ENCODE measurements around the gene AADACL2.

The AADACL2 gene

DNA sequence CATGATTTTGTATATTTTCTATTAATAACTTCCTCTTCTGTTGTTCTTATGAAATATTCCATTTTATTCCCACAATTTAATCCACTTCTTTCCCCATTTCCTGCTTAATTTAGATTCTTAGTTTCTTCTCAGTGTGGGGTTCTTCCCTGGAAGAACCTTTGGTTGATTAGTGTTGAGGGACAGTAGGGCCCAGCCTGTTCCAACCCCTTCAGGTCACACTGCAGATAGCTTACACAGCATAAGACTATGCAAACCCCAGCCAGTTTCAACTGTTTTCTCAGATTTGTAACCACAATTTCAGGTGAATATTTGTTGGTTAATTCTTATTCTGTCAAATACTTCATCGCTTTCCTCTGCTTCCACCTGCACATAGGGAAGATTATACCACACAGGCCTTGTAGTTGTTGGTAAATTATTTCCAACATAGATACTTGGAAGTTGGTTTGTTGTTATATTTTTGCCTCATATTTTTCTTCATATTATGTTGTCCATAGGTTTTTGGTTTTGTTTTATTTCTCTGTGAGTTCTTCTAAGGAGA is 34.7 kb downstream of the AADACL2 start:
- H3F3A ChIP-seq (ENCODE audit: low read depth), result no peaks in the 10 kb centered on the region
- H3K27me3 ChIP-seq (ENCODE audit: insufficient read depth, low read length, poor library complexity, severe bottlenecking), result no peaks in the 10 kb centered on the region
- no peaks in the 10 kb centered on the region for H3K9me2 ChIP-seq (replicated peaks; ENCODE audit: low read depth, low read length)
- H2AFZ ChIP-seq (ENCODE audit: low read length), result no peak overlapping the region
- H3K4me3 ChIP-seq (ENCODE audit: low read length, poor library complexity, severe bottlenecking), result no peak overlapping the region
- no peaks in the 10 kb centered on the region for H3K9me3 ChIP-seq (ENCODE audit: insufficient read depth, low read depth, low read length)
- no peaks in the 10 kb centered on the region for H4K20me1 ChIP-seq (ENCODE audit: insufficient read depth, low read length, poor library complexity, severe bottlenecking)
- H3K36me3 ChIP-seq (ENCODE audit: insufficient read depth, low read length), result no peaks in the 10 kb centered on the region
- H3K9ac ChIP-seq (ENCODE audit: low read depth, low read length, poor library complexity, severe bottlenecking), result no peak overlapping the region
- TF ChIP-seq EZH2phosphoT487 (IDR thresholded peaks at IDR 0.05; ENCODE audit: borderline replicate concordance), result no peak
- TF ChIP-seq, protein P1, sequence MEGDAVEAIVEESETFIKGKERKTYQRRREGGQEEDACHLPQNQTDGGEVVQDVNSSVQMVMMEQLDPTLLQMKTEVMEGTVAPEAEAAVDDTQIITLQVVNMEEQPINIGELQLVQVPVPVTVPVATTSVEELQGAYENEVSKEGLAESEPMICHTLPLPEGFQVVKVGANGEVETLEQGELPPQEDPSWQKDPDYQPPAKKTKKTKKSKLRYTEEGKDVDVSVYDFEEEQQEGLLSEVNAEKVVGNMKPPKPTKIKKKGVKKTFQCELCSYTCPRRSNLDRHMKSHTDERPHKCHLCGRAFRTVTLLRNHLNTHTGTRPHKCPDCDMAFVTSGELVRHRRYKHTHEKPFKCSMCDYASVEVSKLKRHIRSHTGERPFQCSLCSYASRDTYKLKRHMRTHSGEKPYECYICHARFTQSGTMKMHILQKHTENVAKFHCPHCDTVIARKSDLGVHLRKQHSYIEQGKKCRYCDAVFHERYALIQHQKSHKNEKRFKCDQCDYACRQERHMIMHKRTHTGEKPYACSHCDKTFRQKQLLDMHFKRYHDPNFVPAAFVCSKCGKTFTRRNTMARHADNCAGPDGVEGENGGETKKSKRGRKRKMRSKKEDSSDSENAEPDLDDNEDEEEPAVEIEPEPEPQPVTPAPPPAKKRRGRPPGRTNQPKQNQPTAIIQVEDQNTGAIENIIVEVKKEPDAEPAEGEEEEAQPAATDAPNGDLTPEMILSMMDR (conservative IDR thresholded peaks at IDR 0.05; ENCODE audit: low read length), result no peak
- H3K4me1 ChIP-seq (ENCODE audit: insufficient read depth, low read length, poor library complexity, severe bottlenecking), result peaks cover 12% of the 10 kb centered on the region
- H3K4me2 ChIP-seq (ENCODE audit: low read depth, low read length, poor library complexity, severe bottlenecking), result no peak overlapping the region
- no peaks in the 10 kb centered on the region for H3K79me2 ChIP-seq (ENCODE audit: insufficient read depth, low read length)

GRCh38 chr3:151769175-151769574 is 35.4 kb downstream of the AADACL2 start:
- Histone ChIP-seq H3K4me3 (ENCODE audit: low read length, poor library complexity, severe bottlenecking) (no peak overlapping the region), H3K9me2 (replicated peaks; ENCODE audit: low read depth, low read length) (no peaks in the 10 kb centered on the region), H3K27me3 (ENCODE audit: insufficient read depth, low read length, poor library complexity, severe bottlenecking) (no peaks in the 10 kb centered on the region), H3F3A (ENCODE audit: low read depth) (no peaks in the 10 kb centered on the region), H2AFZ (ENCODE audit: low read length) (no peak overlapping the region), H3K36me3 (ENCODE audit: insufficient read depth, low read length) (no peaks in the 10 kb centered on the region), H3K9ac (ENCODE audit: low read depth, low read length, poor library complexity, severe bottlenecking) (no peak overlapping the region), H3K4me2 (ENCODE audit: low read depth, low read length, poor library complexity, severe bottlenecking) (no peak overlapping the region), H3K79me2 (ENCODE audit: insufficient read depth, low read length) (no peaks in the 10 kb centered on the region), H4K20me1 (ENCODE audit: insufficient read depth, low read length, poor library complexity, severe bottlenecking) (no peaks in the 10 kb centered on the region), H3K4me1 (ENCODE audit: insufficient read depth, low read length, poor library complexity, severe bottlenecking) (peaks cover 12% of the 10 kb centered on the region), H3K9me3 (ENCODE audit: insufficient read depth, low read depth, low read length) (no peaks in the 10 kb centered on the region)
- TF ChIP-seq EZH2phosphoT487 (IDR thresholded peaks at IDR 0.05; ENCODE audit: borderline replicate concordance), result no peak
- TF ChIP-seq, protein P1 (conservative IDR thresholded peaks at IDR 0.05; ENCODE audit: low read length), result no peak

GRCh38 chr3:151770956-151771355 is 37.2 kb downstream of the AADACL2 start:
- peaks cover 12% of the 10 kb centered on the region for H3K4me1 ChIP-seq (ENCODE audit: insufficient read depth, low read length, poor library complexity, severe bottlenecking)
- H3F3A ChIP-seq (ENCODE audit: low read depth), result no peaks in the 10 kb centered on the region
- H3K9me2 ChIP-seq (replicated peaks; ENCODE audit: low read depth, low read length), result no peaks in the 10 kb centered on the region
- H3K4me2 ChIP-seq (ENCODE audit: low read depth, low read length, poor library complexity, severe bottlenecking), result no peak overlapping the region
- no peaks in the 10 kb centered on the region for H4K20me1 ChIP-seq (ENCODE audit: insufficient read depth, low read length, poor library complexity, severe bottlenecking)
- H3K9ac ChIP-seq (ENCODE audit: low read depth, low read length, poor library complexity, severe bottlenecking), result no peak overlapping the region
- H3K36me3 ChIP-seq (ENCODE audit: insufficient read depth, low read length), result no peaks in the 10 kb centered on the region
- H3K27me3 ChIP-seq (ENCODE audit: insufficient read depth, low read length, poor library complexity, severe bottlenecking), result no peaks in the 10 kb centered on the region
- no peaks in the 10 kb centered on the region for H3K79me2 ChIP-seq (ENCODE audit: insufficient read depth, low read length)
- no peaks in the 10 kb centered on the region for H3K9me3 ChIP-seq (ENCODE audit: insufficient read depth, low read depth, low read length)
- H3K4me3 ChIP-seq (ENCODE audit: low read length, poor library complexity, severe bottlenecking), result no peak overlapping the region
- no peak overlapping the region for H2AFZ ChIP-seq (ENCODE audit: low read length)
- no peak for TF ChIP-seq EZH2phosphoT487 (IDR thresholded peaks at IDR 0.05; ENCODE audit: borderline replicate concordance)
- TF ChIP-seq, protein P1 (conservative IDR thresholded peaks at IDR 0.05; ENCODE audit: low read length), result no peak

All from Loucy (cell line).